Endothelial cell (in vitro differentiated cells): ENCODE measurements around the gene MRPL36. TPM values are rescaled to one million over a fixed set of nuclear protein-coding genes. Genes with fewer than 3 reads are reported as not detected.

Experiments
- DNase-seq: peaks from one replicate; pipeline ENCODE4 v3.0.0; 2021; ENCODE audit warnings: low spot score
- H3K27ac Mint-ChIP-seq: one replicate; pipeline ENCODE4 v1.8.0; 2021; ENCODE audit warnings: mixed read lengths, inconsistent platforms; ENCODE audit not compliant: unreplicated experiment
- H3K27me3 Mint-ChIP-seq: one replicate; pipeline ENCODE4 v1.8.0; 2021; ENCODE audit warnings: mild to moderate bottlenecking, moderate library complexity, mixed read lengths, inconsistent platforms; ENCODE audit not compliant: unreplicated experiment
- H3K36me3 Mint-ChIP-seq: one replicate; pipeline ENCODE4 v1.8.0; 2021; ENCODE audit warnings: mild to moderate bottlenecking, low read depth, mixed read lengths, inconsistent platforms; ENCODE audit not compliant: unreplicated experiment
- H3K4me1 Mint-ChIP-seq: one replicate; pipeline ENCODE4 v1.8.0; 2021; ENCODE audit warnings: mild to moderate bottlenecking, mixed read lengths, inconsistent platforms; ENCODE audit not compliant: unreplicated experiment
- H3K4me3 Mint-ChIP-seq: one replicate; pipeline ENCODE4 v1.8.0; 2021; ENCODE audit warnings: mild to moderate bottlenecking, mixed read lengths, inconsistent platforms; ENCODE audit not compliant: unreplicated experiment
- H3K9me3 Mint-ChIP-seq: one replicate; pipeline ENCODE4 v1.8.0; 2021; ENCODE audit warnings: mixed read lengths, inconsistent platforms; ENCODE audit not compliant: unreplicated experiment
- CTCF ChIP-seq: fragments of 200-600 bp; sonication (generic); IDR thresholded peaks from one replicate; pipeline ENCODE4 v1.5.0; 2021; ENCODE audit warnings: antibody characterized with exemption; ENCODE audit not compliant: unreplicated experiment
- total RNA-seq: library from RNA; stranded (reverse); fragmentation: NEBNext Ultra II Directional; extraction: Animal tissue kit (Norgen Biotek cat#: 25700); gene quantifications from one replicate; pipeline ENCODE4 v1.2.1, GENCODE V29; 2021; ENCODE audit not compliant: unreplicated experiment

MRPL36 gene
- total RNA-seq, 1 donor from 2014 or later = 32.5 TPM

GRCh38 chr5:1831677-1832313 is 32.2 kb upstream of the MRPL36 start:
- DNase-seq = no peak
- Mint-ChIP-seq H3K4me3 (no peak overlapping the region), H3K4me1 (peaks cover 10% of the 10 kb centered on the region), H3K27ac (no peak overlapping the region), H3K36me3 (no peaks in the 10 kb centered on the region), H3K27me3 (no peaks in the 10 kb centered on the region), H3K9me3 (no peaks in the 10 kb centered on the region)
- TF ChIP-seq CTCF = no peak

GRCh38 chr5:1831257-1831656 is 31.6 kb upstream of the MRPL36 start:
- Mint-ChIP-seq H3K27ac (no peak overlapping the region), H3K4me1 (peaks cover 10% of the 10 kb centered on the region), H3K9me3 (no peaks in the 10 kb centered on the region)

GRCh38 chr5:1830571-1831228 is 31.1 kb upstream of the MRPL36 start:
- no peak overlapping the region for H3K4me3 Mint-ChIP-seq
- no peak for DNase-seq
- TF ChIP-seq CTCF = no peak
- peaks cover 10% of the 10 kb centered on the region for H3K4me1 Mint-ChIP-seq
- peaks cover under 1% of the 10 kb centered on the region for H3K27me3 Mint-ChIP-seq
- H3K9me3 Mint-ChIP-seq = no peaks in the 10 kb centered on the region
- no peak overlapping the region for H3K27ac Mint-ChIP-seq
- H3K36me3 Mint-ChIP-seq = no peaks in the 10 kb centered on the region

More at GRCh38 chr5:1831257-1831656, 31.6 kb upstream of the MRPL36 start:
- Mint-ChIP-seq H3K27me3 (no peaks in the 10 kb centered on the region), H3K36me3 (no peaks in the 10 kb centered on the region), H3K4me3 (no peak overlapping the region)
- DNase-seq = no peak
- no peak for TF ChIP-seq CTCF

- Mint-ChIP-seq H3K36me3 (no peaks in the 10 kb centered on the region), H3K4me3 (no peak overlapping the region), H3K27me3 (peaks cover 1% of the 10 kb centered on the region), H3K9me3 (no peaks in the 10 kb centered on the region), H3K27ac (no peak overlapping the region), H3K4me1 (peaks cover 7% of the 10 kb centered on the region)
- no peak for DNase-seq
- no peak for TF ChIP-seq CTCF
These were observed 28.3 kb upstream of the MRPL36 start for GRCh38 chr5:1827886-1828397.
